Fibroblast of the aortic adventitia (primary cell): Measurements from ENCODE around the gene ST6GALNAC3. TPM values are rescaled to one million over a fixed set of nuclear protein-coding genes. Genes with fewer than 3 reads are reported as not detected.

Source experiments
- DNase-seq: peaks from one replicate; pipeline ENCODE4 v3.0.0-alpha.2; 2010; ENCODE audit warnings: low read depth
- H3K4me3 ChIP-seq: 2 replicates; pipeline ENCODE4 v1.5.1; 2011; ENCODE audit warnings: low read depth, mild to moderate bottlenecking, control low read depth, low read length, moderate library complexity
- total RNA-seq: library from RNA; depleted of rRNA; stranded (reverse); fragments of >200 nt; gene quantifications from 2 replicates; pipeline ENCODE4 v1.2.3, GENCODE V29; 2012; ENCODE audit warnings: low replicate concordance
- TF ChIP-seq, protein P1 (sequence below): IDR thresholded peaks from 2 replicates; pipeline ENCODE4 v1.5.1; 2011; ENCODE audit warnings: mild to moderate bottlenecking, low read length, control low read depth, inconsistent platforms; ENCODE audit not compliant: insufficient read depth

The ST6GALNAC3 gene
- total RNA-seq, 1 donor: 3.1 TPM

DNA sequence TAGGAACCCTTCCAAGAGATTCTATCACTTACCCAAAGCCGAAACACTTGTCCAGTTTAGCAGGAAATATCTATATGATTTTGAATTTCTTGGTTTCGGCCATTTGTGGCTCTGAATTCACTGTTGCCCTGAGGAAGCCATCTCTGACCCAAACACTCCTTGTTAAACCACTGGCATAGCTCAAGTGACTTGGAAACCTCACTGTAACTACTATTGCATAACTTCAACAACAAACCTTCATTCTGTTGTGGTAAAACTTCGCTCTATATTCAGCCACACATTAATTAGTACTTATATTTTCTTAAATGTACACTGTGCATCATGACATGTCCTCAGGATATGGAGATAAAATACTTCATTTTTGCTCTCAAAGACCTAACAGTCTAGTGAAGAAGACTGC, 63.2 kb downstream of the ST6GALNAC3 start:
- no peak for DNase-seq

DNA sequence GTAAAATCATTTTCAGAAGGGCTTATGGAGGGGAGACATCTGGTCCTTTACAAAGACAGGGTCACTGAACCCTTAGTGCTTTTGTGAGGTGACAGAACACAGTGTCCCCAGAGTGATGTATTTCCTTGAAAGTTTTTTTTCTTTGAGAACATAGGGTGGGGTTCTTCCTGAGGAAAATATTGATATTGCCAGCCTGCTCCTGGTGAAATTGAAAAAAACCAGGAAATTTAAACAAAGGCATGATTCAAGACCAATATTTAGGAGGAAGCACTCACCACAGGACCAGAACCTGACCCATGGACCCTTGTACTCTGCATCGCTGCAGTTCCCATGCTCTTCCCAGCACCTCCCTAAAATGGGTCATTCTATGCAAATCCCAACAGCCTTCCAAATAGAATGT, 63.7 kb downstream of the ST6GALNAC3 start:
- no peak overlapping the region for H3K4me3 ChIP-seq
- TF ChIP-seq, protein P1, sequence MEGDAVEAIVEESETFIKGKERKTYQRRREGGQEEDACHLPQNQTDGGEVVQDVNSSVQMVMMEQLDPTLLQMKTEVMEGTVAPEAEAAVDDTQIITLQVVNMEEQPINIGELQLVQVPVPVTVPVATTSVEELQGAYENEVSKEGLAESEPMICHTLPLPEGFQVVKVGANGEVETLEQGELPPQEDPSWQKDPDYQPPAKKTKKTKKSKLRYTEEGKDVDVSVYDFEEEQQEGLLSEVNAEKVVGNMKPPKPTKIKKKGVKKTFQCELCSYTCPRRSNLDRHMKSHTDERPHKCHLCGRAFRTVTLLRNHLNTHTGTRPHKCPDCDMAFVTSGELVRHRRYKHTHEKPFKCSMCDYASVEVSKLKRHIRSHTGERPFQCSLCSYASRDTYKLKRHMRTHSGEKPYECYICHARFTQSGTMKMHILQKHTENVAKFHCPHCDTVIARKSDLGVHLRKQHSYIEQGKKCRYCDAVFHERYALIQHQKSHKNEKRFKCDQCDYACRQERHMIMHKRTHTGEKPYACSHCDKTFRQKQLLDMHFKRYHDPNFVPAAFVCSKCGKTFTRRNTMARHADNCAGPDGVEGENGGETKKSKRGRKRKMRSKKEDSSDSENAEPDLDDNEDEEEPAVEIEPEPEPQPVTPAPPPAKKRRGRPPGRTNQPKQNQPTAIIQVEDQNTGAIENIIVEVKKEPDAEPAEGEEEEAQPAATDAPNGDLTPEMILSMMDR: no peak

More for the DNA sequence above, 63.2 kb downstream of the ST6GALNAC3 start:
- TF ChIP-seq, protein P1: no peak
- no peak overlapping the region for H3K4me3 ChIP-seq

DNA sequence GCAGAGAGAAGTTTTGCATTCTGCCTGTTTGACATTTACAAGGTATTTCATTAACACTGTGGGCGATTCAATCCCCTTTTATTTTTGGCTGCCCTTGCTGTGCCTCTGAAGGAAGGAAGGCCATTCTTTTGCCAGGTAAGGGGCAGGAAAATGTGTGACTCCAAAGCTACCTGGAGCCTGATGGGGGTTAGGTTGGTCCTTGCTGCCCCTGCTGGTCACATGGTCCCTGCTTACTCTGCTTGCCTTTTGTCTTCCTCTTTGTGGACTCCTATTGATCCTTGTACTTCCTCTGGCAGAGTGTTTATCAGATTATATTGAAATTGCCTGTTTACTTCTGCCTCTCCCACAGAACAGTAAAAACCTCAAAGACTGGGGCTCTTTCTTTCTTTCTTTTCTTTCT, 65.7 kb downstream of the ST6GALNAC3 start:
- H3K4me3 ChIP-seq: no peak overlapping the region
- no peak for DNase-seq
- TF ChIP-seq, protein P1: no peak

More for the DNA sequence above, 63.7 kb downstream of the ST6GALNAC3 start:
- no peak for DNase-seq

DNA sequence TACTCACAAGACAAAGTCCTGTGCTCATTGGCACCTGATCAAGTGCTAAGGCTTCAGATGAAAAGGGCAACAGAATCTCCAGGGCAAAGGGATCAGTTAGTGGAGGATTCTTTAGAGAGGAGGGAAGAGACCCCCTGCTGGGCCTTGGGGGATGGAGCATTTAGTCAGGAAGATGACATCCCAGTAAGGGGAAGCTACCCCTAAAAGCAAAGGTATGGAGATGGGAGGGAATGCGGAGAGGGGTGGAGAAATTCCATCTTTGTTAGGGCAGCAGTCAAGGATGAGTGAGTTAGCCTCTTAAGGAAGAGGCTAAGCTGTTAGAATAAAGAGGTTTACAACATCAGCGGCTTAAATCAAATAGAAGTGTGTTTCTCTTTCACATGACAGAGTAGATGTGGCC, 67.4 kb downstream of the ST6GALNAC3 start:
- DNase-seq: no peak
- TF ChIP-seq, protein P1: no peak
- no peak overlapping the region for H3K4me3 ChIP-seq

DNA sequence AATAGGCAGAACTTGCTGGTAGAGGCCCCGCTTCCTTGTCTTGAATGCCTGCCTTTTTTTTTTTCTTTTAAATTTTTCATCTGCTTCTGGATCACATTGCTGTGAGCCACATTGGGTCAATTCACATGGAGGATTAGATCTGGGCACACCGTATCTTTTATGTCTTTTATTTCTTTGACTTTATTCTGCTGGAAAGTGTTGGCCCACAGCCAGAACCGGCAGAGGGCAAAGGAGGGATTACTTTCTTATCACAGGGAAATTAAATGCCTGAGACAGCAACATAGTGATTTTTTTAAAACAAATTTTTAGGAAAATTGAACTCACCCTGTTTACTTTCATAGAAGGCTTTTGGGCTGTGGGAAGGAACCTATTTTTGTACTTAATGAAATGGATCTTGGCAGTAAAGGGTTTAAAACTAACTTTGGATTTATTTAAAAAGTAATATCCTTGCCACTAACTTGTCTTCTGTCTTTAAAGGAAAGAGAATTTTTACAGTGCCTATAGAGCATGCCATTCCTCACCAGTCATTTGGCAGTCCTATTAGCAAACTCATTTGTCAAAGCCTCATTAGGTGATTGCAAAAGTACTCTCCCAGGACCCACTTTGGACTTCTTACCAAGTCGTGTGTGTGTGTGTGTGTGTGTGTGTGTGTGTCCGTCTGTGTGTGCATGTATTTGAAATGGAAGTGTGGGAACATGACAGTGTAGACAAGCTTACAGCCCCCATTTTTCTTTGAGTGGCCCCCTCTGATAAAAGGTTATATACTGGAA, 68.4 kb downstream of the ST6GALNAC3 start:
- DNase-seq: no peak
- H3K4me3 ChIP-seq: no peak overlapping the region
- TF ChIP-seq, protein P1: no peak

DNA sequence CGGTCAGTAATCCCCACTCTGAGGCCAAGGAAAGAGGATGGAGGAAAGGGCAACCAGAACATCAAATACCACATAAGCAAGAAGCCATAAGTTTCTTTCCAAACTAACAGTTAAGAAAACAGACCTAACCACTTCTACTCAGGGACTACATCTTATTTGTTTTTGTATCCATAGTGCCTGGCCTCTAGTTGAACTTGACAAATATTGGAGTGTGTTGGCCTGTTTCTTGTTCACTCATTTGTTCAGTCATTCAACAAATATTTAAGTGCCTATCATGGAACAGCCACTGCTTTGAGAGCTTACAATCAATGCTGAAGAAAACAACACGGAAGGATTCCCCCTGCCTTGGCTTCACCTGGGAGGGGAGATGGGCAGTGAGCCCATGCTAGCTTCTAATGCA, 69.7 kb downstream of the ST6GALNAC3 start:
- H3K4me3 ChIP-seq: no peak overlapping the region
- TF ChIP-seq, protein P1: no peak
- no peak for DNase-seq
